Measurements from ENCODE around the gene SMAGP. TPM values are rescaled to one million over a fixed set of nuclear protein-coding genes. Genes with fewer than 3 reads are reported as not detected.
A peak's percentile ranks its signal among the peaks of the same experiment; 100 is the strongest.
"Not testable (repeated sequence)": the region's sequence is repeated elsewhere in the genome, so short reads cannot be mapped to it uniquely, and the experiment has no call there.

SMAGP gene
- total RNA-seq, 1 experiment from 2014 or later = 12.4 TPM

DNA sequence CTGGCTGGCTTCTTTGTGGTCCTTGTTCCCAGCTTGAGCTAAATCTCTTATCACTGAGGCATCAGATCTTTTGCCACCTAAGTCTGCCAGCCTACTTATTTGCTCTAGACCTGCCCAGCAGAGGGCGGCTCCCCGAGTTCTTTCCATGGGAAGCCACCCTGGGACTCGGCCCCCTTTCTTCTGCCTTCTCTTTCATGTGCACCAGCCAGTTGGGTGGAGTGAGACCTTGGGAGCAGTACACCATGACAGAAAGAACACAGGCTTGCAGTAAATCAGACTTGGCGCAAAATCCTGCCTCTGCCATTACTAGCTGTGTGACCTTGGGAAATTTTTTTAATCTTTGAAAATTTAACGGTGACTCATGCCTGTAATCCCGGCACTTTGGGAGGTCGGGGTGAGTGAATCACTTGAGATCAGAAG is 7.4 kb downstream of the SMAGP start:
- no peak overlapping the region for H3K27ac ChIP-seq (ENCODE audit: insufficient read length, low read depth, low read length)
- no peak overlapping the region; a peak in 2 of 7 replicates for H3K27ac Mint-ChIP-seq
- TF ChIP-seq CTCF (conservative IDR thresholded peaks at IDR 0.05) = peak; percentile 65

GRCh38 chr12:51259600-51259999 is 10.6 kb downstream of the SMAGP start:
- H3K9me3 Mint-ChIP-seq; H3K79me1 ChIP-seq (ENCODE audit: insufficient read depth, low read depth, low read length, poor library complexity, severe bottlenecking); H2BK5ac ChIP-seq (ENCODE audit: insufficient read length, low read length); H3K27ac Mint-ChIP-seq; H4K8ac ChIP-seq (replicated peaks; ENCODE audit: insufficient read length, low read depth, low read length); H3K27ac ChIP-seq (ENCODE audit: insufficient read length, low read depth, low read length); H2BK120ac ChIP-seq (ENCODE audit: low read depth, low read length, poor library complexity, severe bottlenecking); H3K14ac ChIP-seq (ENCODE audit: insufficient read depth, low read length); H3K56ac ChIP-seq (ENCODE audit: insufficient read length, low read depth, low read length); H2AFZ ChIP-seq (ENCODE audit: low read length); H3K9me3 ChIP-seq (ENCODE audit: control insufficient read depth, low read depth, low read length); H3K9ac ChIP-seq (ENCODE audit: extremely low read depth, insufficient read length, low read length); H3K18ac ChIP-seq (ENCODE audit: insufficient read length, low read depth, low read length); H3K27me3 Mint-ChIP-seq (ENCODE audit: low read depth); H3K4me2 ChIP-seq (ENCODE audit: insufficient read depth, insufficient read length, low read length); H2BK20ac ChIP-seq (ENCODE audit: low read depth, low read length, poor library complexity, severe bottlenecking); H3K4ac ChIP-seq (ENCODE audit: low read depth, low read length); H3K4me1 ChIP-seq (ENCODE audit: insufficient read depth, low read length); H2AK5ac ChIP-seq (ENCODE audit: insufficient read length, low read length); H3K27me3 ChIP-seq (ENCODE audit: insufficient read depth, low read length); H3K4me3 Mint-ChIP-seq; H2BK12ac ChIP-seq (ENCODE audit: insufficient read length, low read depth, low read length); H3K23ac ChIP-seq (ENCODE audit: insufficient read length, low read depth, low read length); H3T11ph ChIP-seq (ENCODE audit: low read length); DNase-seq; H3K79me2 ChIP-seq (ENCODE audit: insufficient read depth, low read length); H3K23me2 ChIP-seq (ENCODE audit: insufficient read length, low read depth, low read length, poor library complexity, severe bottlenecking); H3K36me3 Mint-ChIP-seq (ENCODE audit: insufficient read depth in 1 of 3, low read depth in 3 of 3); H4K5ac ChIP-seq (ENCODE audit: insufficient read length, low read depth, low read length); H4K91ac ChIP-seq (ENCODE audit: insufficient read length, low read depth, low read length); H2BK15ac ChIP-seq (ENCODE audit: low read depth, low read length); H4K20me1 ChIP-seq (ENCODE audit: control insufficient read depth, insufficient read depth, insufficient read length): not testable (repeated sequence)
- H3K4me1 Mint-ChIP-seq = peaks cover 10 to 11% of the 10 kb centered on the region in 2 experiments
- no CpG with 5 or more reads among the region's 1 CpG for WGBS (ENCODE audit: extremely low coverage, insufficient read length, low lambda C conversion rate)

More for the DNA sequence above, 7.4 kb downstream of the SMAGP start:
- H3K4me1 ChIP-seq (ENCODE audit: insufficient read depth, low read length) = peaks cover 2% of the 10 kb centered on the region; the same call in 1 of the 2 replicates
- no peak overlapping the region for H2AFZ ChIP-seq (ENCODE audit: low read length)
- no peak overlapping the region for H3K23ac ChIP-seq (ENCODE audit: insufficient read length, low read depth, low read length)
- Mint-ChIP-seq H3K27me3 (ENCODE audit: low read depth) (no peaks in the 10 kb centered on the region; the same call in 1 of the 2 replicates), H3K36me3 (ENCODE audit: insufficient read depth in 1 of 3, low read depth in 3 of 3) (no peaks in the 10 kb centered on the region; a peak in 3 of 7 replicates), H3K9me3 (no peaks in the 10 kb centered on the region), H3K4me1 (peaks cover 16 to 21% of the 10 kb centered on the region in 2 experiments), H3K4me3 (no peak overlapping the region)
- no peak overlapping the region for H3K9ac ChIP-seq (ENCODE audit: extremely low read depth, insufficient read length, low read length)
- H3K56ac ChIP-seq (ENCODE audit: insufficient read length, low read depth, low read length) = no peak overlapping the region
- no peaks in the 10 kb centered on the region for H3K27me3 ChIP-seq (ENCODE audit: insufficient read depth, low read length)
- H4K20me1 ChIP-seq (ENCODE audit: control insufficient read depth, insufficient read depth, insufficient read length) = no peaks in the 10 kb centered on the region
- H3K18ac ChIP-seq (ENCODE audit: insufficient read length, low read depth, low read length) = no peak overlapping the region
- H2BK5ac ChIP-seq (ENCODE audit: insufficient read length, low read length) = no peak overlapping the region
- WGBS (ENCODE audit: extremely low coverage, insufficient read length, low lambda C conversion rate) = no CpG with 5 or more reads among the region's 7 CpGs
- H4K5ac ChIP-seq (ENCODE audit: insufficient read length, low read depth, low read length) = no peak overlapping the region
- H3T11ph ChIP-seq (ENCODE audit: low read length) = no peak overlapping the region
- no peak overlapping the region for H2AK5ac ChIP-seq (ENCODE audit: insufficient read length, low read length)
- no peak overlapping the region for H2BK20ac ChIP-seq (ENCODE audit: low read depth, low read length, poor library complexity, severe bottlenecking)
- H2BK120ac ChIP-seq (ENCODE audit: low read depth, low read length, poor library complexity, severe bottlenecking) = no peak overlapping the region
- H3K4me2 ChIP-seq (ENCODE audit: insufficient read depth, insufficient read length, low read length) = no peak overlapping the region
- no peak overlapping the region for H3K14ac ChIP-seq (ENCODE audit: insufficient read depth, low read length)
- H2BK15ac ChIP-seq (ENCODE audit: low read depth, low read length) = no peak overlapping the region
- H3K79me2 ChIP-seq (ENCODE audit: insufficient read depth, low read length) = no peaks in the 10 kb centered on the region
- H4K91ac ChIP-seq (ENCODE audit: insufficient read length, low read depth, low read length) = no peak overlapping the region
- H3K9me3 ChIP-seq (ENCODE audit: control insufficient read depth, low read depth, low read length) = no peaks in the 10 kb centered on the region
- no peak overlapping the region for H3K4ac ChIP-seq (ENCODE audit: low read depth, low read length)
- H4K8ac ChIP-seq (replicated peaks; ENCODE audit: insufficient read length, low read depth, low read length) = no peak overlapping the region
- no peaks in the 10 kb centered on the region for H3K23me2 ChIP-seq (ENCODE audit: insufficient read length, low read depth, low read length, poor library complexity, severe bottlenecking)
- no peak overlapping the region for H2BK12ac ChIP-seq (ENCODE audit: insufficient read length, low read depth, low read length)
- DNase-seq = peak; percentile 86
- H3K79me1 ChIP-seq (ENCODE audit: insufficient read depth, low read depth, low read length, poor library complexity, severe bottlenecking) = no peaks in the 10 kb centered on the region

Data from H9 (cell line).